AG04449 (cell line): ENCODE results near the gene HS6ST3.

Experiments
- CTCF ChIA-PET: fragments of 350-600 bp; formaldehyde crosslinking; extraction: SDS; loops from one replicate; lab custom pipeline; 2021; ENCODE audit warnings: antibody characterized with exemption; lab: Yijun Ruan, JAX
- POLR2A ChIA-PET: fragments of 400-600, 350-600 bp; formaldehyde crosslinking; extraction: SDS; loops from one replicate; lab custom pipeline; 2020; ENCODE audit warnings: antibody characterized with exemption, inconsistent platforms; lab: Yijun Ruan, JAX
- DNase-seq: peaks from one replicate; pipeline ENCODE4 v3.0.0-alpha.2; 2010; ENCODE audit warnings: low read depth, low spot score
- H3K4me3 ChIP-seq: 2 replicates; pipeline ENCODE4 v1.5.1; 2011; ENCODE audit warnings: low read depth, mild to moderate bottlenecking, control low read depth, low read length
- CTCF ChIP-seq: IDR thresholded peaks from one replicate; pipeline ENCODE4 v1.5.1; 2011; ENCODE audit warnings: mild to moderate bottlenecking, moderate library complexity, low read length, control low read depth, inconsistent platforms; ENCODE audit not compliant: insufficient read depth; ENCODE audit errors: missing control alignments

HS6ST3 gene

GRCh38 chr13:96804174-96804573 is 714.3 kb downstream of the HS6ST3 start:
- no peak for DNase-seq
- ChIA-PET POLR2A (no interaction called here), CTCF (interaction anchor here (1.3 kb wide), 1 partner anchor 13 kb away, joined by 3 read pairs; no protein-coding TSS in a partner anchor)
- TF ChIP-seq CTCF: no peak
- H3K4me3 ChIP-seq: no peak overlapping the region

- CTCF ChIA-PET: no interaction called here
- no peak for DNase-seq
- no peak for TF ChIP-seq CTCF
- POLR2A ChIA-PET: no interaction called here
- H3K4me3 ChIP-seq: no peak overlapping the region
Measured at GRCh38 chr13:96806746-96807145, 716.8 kb downstream of the HS6ST3 start.

- TF ChIP-seq CTCF: no peak
- POLR2A ChIA-PET: no interaction called here
- no peak for DNase-seq
- CTCF ChIA-PET: no interaction called here
- H3K4me3 ChIP-seq: no peak overlapping the region
Measured at GRCh38 chr13:96809366-96810096, 719.6 kb downstream of the HS6ST3 start.

GRCh38 chr13:96810104-96810503 is 720.2 kb downstream of the HS6ST3 start:
- TF ChIP-seq CTCF: no peak
- no peak for DNase-seq
- ChIA-PET CTCF (no interaction called here), POLR2A (no interaction called here)
- H3K4me3 ChIP-seq: no peak overlapping the region

GRCh38 chr13:96811049-96811448 is 721.1 kb downstream of the HS6ST3 start:
- TF ChIP-seq CTCF: no peak
- DNase-seq: no peak
- POLR2A ChIA-PET: no interaction called here
- H3K4me3 ChIP-seq: no peak overlapping the region
- CTCF ChIA-PET: no interaction called here

GRCh38 chr13:96816261-96816660 is 726.4 kb downstream of the HS6ST3 start:
- CTCF ChIA-PET: interaction anchor here (3.1 kb wide), 1 partner anchor 797 kb away, joined by 23 read pairs; no protein-coding TSS in a partner anchor
- H3K4me3 ChIP-seq: no peak overlapping the region
- POLR2A ChIA-PET: no interaction called here
- no peak for TF ChIP-seq CTCF
- DNase-seq: no peak
